HepG2 (cell line): ENCODE measurements around the gene CASP7. TPM values are rescaled to one million over a fixed set of nuclear protein-coding genes. Genes with fewer than 3 reads are reported as not detected.

Source experiments
- ATAC-seq: fragments of 200-7000 bp; cut with Tn5 transposase; 3 replicates; pipeline ENCODE4 v1.9.1; 2020; ENCODE audit warnings: mild to moderate bottlenecking, moderate library complexity
- BruUV-seq: library from RNA; stranded (reverse); fragments of 400-500 nt; replicated peaks from 2 replicates; lab custom pipeline; 2021; lab: Mats Ljungman, UMichigan
- CTCF ChIA-PET: fragments of 300-600 bp; formaldehyde crosslinking; extraction: SDS; loops from one replicate; lab custom pipeline; 2021; ENCODE audit warnings: low total read pairs, inconsistent platforms, low intra/inter-chr PET ratio; lab: Yijun Ruan, JAX
- POLR2A ChIA-PET: fragments of 350-600 bp; sonication (Branson Sonifier 250); formaldehyde crosslinking; loops from one replicate; lab custom pipeline; 2020; ENCODE audit warnings: antibody characterized with exemption, inconsistent platforms; lab: Yijun Ruan, JAX
- DNase-seq: peaks from one replicate; pipeline ENCODE4 v3.0.0-alpha.2; 2015; ENCODE audit warnings: low spot score
- FAIRE-seq: peaks from 3 replicates; lab custom pipeline; 2011; peaks lifted over from hg19 to GRCh38; lab: Jason Lieb, UNC
- H2AFZ ChIP-seq: one replicate; pipeline ENCODE4 v1.6.1; 2011; ENCODE audit warnings: low read length, inconsistent platforms
- H3K27ac ChIP-seq: fragments of 300-600 bp; 3 replicates; pipeline ENCODE4 v1.8.0; 2011; ENCODE audit warnings: mixed run types, mild to moderate bottlenecking, mixed read lengths, low read length, inconsistent platforms; ENCODE audit not compliant: insufficient read depth; ENCODE audit errors: extremely low read length
- H3K27me3 ChIP-seq, 2 experiments: fragments of 200-600 bp in 1 of 2; 2 replicates in 1 of 2; 3 replicates in 1 of 2; pipeline versions ENCODE4 v1.6.0 to v1.8.0; 2011; ENCODE audit warnings: low read length in 2 of 2, mild to moderate bottlenecking in 2 of 2, moderate library complexity in 2 of 2, inconsistent platforms in 1 of 2; ENCODE audit not compliant: insufficient read depth in 2 of 2, control insufficient read depth in 1 of 2
- H3K36me3 ChIP-seq, 2 experiments: fragments of 200-600 bp in 1 of 2; replicated peaks in 1 of 2; 2 replicates in 1 of 2; 3 replicates in 1 of 2; pipeline versions ENCODE4 v1.5.1 to v1.8.0; 2011; ENCODE audit warnings: low read length in 2 of 2, inconsistent platforms in 1 of 2; ENCODE audit not compliant: insufficient read depth in 2 of 2, control insufficient read depth in 1 of 2
- H3K4me1 ChIP-seq: 2 replicates; pipeline ENCODE4 v1.5.1; 2012; ENCODE audit warnings: low read length, inconsistent platforms; ENCODE audit not compliant: insufficient read depth
- H3K4me2 ChIP-seq: 2 replicates; pipeline ENCODE4 v1.6.0; 2011; ENCODE audit warnings: low read depth, low read length, inconsistent platforms
- H3K4me3 ChIP-seq, 3 experiments: fragments of 200-600 bp in 1 of 3; sonication (generic), shearing (Covaris generic) in 1 of 3; replicated peaks in 1 of 3; 2 replicates each; pipeline ENCODE4 v1.5.1; 2011 to 2016; ENCODE audit warnings: low read length in 3 of 3, inconsistent platforms in 2 of 3, low read depth in 2 of 3, mild to moderate bottlenecking in 2 of 3, control low read depth in 1 of 3, mixed read lengths in 1 of 3; ENCODE audit not compliant: insufficient read depth in 1 of 3
- H3K79me2 ChIP-seq: one replicate; pipeline ENCODE4 v1.6.1; 2011; ENCODE audit warnings: low read length, inconsistent platforms; ENCODE audit not compliant: insufficient read depth
- H3K9ac ChIP-seq: 2 replicates; pipeline ENCODE4 v1.6.0; 2011; ENCODE audit warnings: mild to moderate bottlenecking, low read depth, low read length, inconsistent platforms; ENCODE audit not compliant: insufficient read depth
- H3K9me3 ChIP-seq: 2 replicates; pipeline ENCODE4 v1.5.1; 2012; ENCODE audit warnings: mild to moderate bottlenecking, low read length
- H4K20me1 ChIP-seq: 2 replicates; pipeline ENCODE4 v1.6.0; 2011; ENCODE audit warnings: inconsistent platforms, mild to moderate bottlenecking, low read length, moderate library complexity; ENCODE audit not compliant: insufficient read depth
- CHCHD3 ChIP-seq: sonication (generic); formaldehyde crosslinking; IDR thresholded peaks from 2 replicates; pipeline ENCODE4 v1.8.0; 2022; ENCODE audit warnings: mild to moderate bottlenecking, missing genetic modification reagents, moderate library complexity
- HINFP ChIP-seq: sonication (generic); formaldehyde crosslinking; IDR thresholded peaks from 2 replicates; pipeline ENCODE4 v1.4.0; 2020; ENCODE audit warnings: low read depth, mild to moderate bottlenecking, missing genetic modification reagents
- HNRNPH1 ChIP-seq: fragments of 200-400 bp; formaldehyde crosslinking; optimal IDR thresholded peaks from 2 replicates; pipeline ENCODE3; 2017; ENCODE audit warnings: mild to moderate bottlenecking, low read depth, low read length
- HNRNPL ChIP-seq: fragments of 200-400 bp; formaldehyde crosslinking; IDR thresholded peaks from 2 replicates; pipeline ENCODE4 v1.6.1; 2017; ENCODE audit warnings: mild to moderate bottlenecking, low read depth, low read length
- MAF1 ChIP-seq: sonication (generic); formaldehyde crosslinking; IDR thresholded peaks from 2 replicates; pipeline ENCODE4 v1.5.0; 2020; ENCODE audit warnings: missing genetic modification reagents, borderline replicate concordance
- MEF2D ChIP-seq: sonication (generic); formaldehyde crosslinking; IDR thresholded peaks from 2 replicates; pipeline ENCODE4 v1.5.1; 2020; ENCODE audit warnings: mild to moderate bottlenecking, missing genetic modification reagents
- MTA1 ChIP-seq: sonication (generic); formaldehyde crosslinking; IDR thresholded peaks from 2 replicates; pipeline ENCODE4 v1.4.0; 2020; ENCODE audit warnings: missing genetic modification reagents, mild to moderate bottlenecking, borderline replicate concordance
- NBN ChIP-seq: fragments of 450-650 bp; conservative IDR thresholded peaks from 2 replicates; pipeline ENCODE4 v1.6.1; 2017
- PLRG1 ChIP-seq: fragments of 450-650 bp; conservative IDR thresholded peaks from 2 replicates; pipeline ENCODE4 v1.6.1; 2016
- RFX3 ChIP-seq: IDR thresholded peaks from 2 replicates; pipeline ENCODE4 v1.6.1; 2016; ENCODE audit warnings: missing biosample characterization, missing genetic modification reagents
- SP4 ChIP-seq: sonication (generic); formaldehyde crosslinking; IDR thresholded peaks from 2 replicates; pipeline ENCODE4 v1.8.1; 2023; ENCODE audit warnings: mild to moderate bottlenecking, missing genetic modification reagents
- ZEB1 ChIP-seq: IDR thresholded peaks from 2 replicates; pipeline ENCODE4 v1.6.1; 2012; ENCODE audit warnings: mild to moderate bottlenecking, low read depth, inconsistent platforms; ENCODE audit not compliant: insufficient replicate concordance
- ZHX2 ChIP-seq, 2 experiments: sonication (generic) in 1 of 2; formaldehyde crosslinking in 1 of 2; IDR thresholded peaks; 2 replicates each; pipeline versions ENCODE4 v1.6.1 to v1.9.0; 2014 to 2022; ENCODE audit warnings: antibody characterized with exemption in 1 of 2, borderline replicate concordance in 1 of 2, inconsistent platforms in 1 of 2, low read depth in 1 of 2, missing genetic modification reagents in 1 of 2
- ZNF234 ChIP-seq: sonication (generic); formaldehyde crosslinking; conservative IDR thresholded peaks from 2 replicates; pipeline ENCODE4 v1.5.1; 2020; ENCODE audit warnings: mild to moderate bottlenecking, missing genetic modification reagents
- ZNF264 ChIP-seq: sonication (generic); formaldehyde crosslinking; IDR thresholded peaks from 2 replicates; pipeline ENCODE4 v1.4.0; 2020; ENCODE audit warnings: missing genetic modification reagents
- ZNF354B ChIP-seq: sonication (generic); formaldehyde crosslinking; IDR thresholded peaks from 2 replicates; pipeline ENCODE4 v1.8.0; 2022; ENCODE audit warnings: mild to moderate bottlenecking, missing genetic modification reagents
- ZNF547 ChIP-seq: sonication (generic); formaldehyde crosslinking; IDR thresholded peaks from 2 replicates; pipeline ENCODE4 v1.5.1; 2020; ENCODE audit warnings: mild to moderate bottlenecking, missing genetic modification reagents
- ZNF672 ChIP-seq: sonication (generic); formaldehyde crosslinking; IDR thresholded peaks from 2 replicates; pipeline ENCODE4 v1.8.1; 2022; ENCODE audit warnings: missing genetic modification reagents
- ZNF83 ChIP-seq: sonication (generic); formaldehyde crosslinking; IDR thresholded peaks from 2 replicates; pipeline ENCODE4 v1.4.0; 2020; ENCODE audit warnings: missing genetic modification reagents, mild to moderate bottlenecking, borderline replicate concordance
- WGBS: methylation state at CpG from one replicate; pipeline ENCODE4 v1.1.6; 2017; ENCODE audit warnings: low lambda C conversion rate; 5-methylcytosine and 5-hydroxymethylcytosine counted together
- in situ Hi-C: cut with HindIII; loops from 2 replicates; pipeline ENCODE4 v1.10.0; 2017; ENCODE audit warnings: low pct_unique_long_range_greater_than_20kb; ENCODE audit not compliant: extremely low pct_ligation_motif_present
- intact Hi-C: fragments of 100-400 bp; cut with micrococcal nuclease; formaldehyde crosslinking; loops from one replicate; pipeline ENCODE4 v1.10.0; 2022; ENCODE audit not compliant: unreplicated experiment
- polyA plus RNA-seq, 8 experiments: library from polyadenylated mRNA; depleted of rRNA in 3 of 8; stranded (reverse) in 7 of 8; unstranded in 1 of 8; fragments of >200 nt; fragmentation: Illumina TruSeq in 4 of 8; extraction: Trizol in 4 of 8; gene quantifications; 2 replicates each; pipeline versions ENCODE4 v1.2.1 to v1.2.3, GENCODE V29; 2011 to 2016; ENCODE audit warnings: low read depth in 4 of 8, missing spikeins in 1 of 8, mixed read lengths in 1 of 8; ENCODE audit not compliant: insufficient read depth in 1 of 8
- total RNA-seq, 5 experiments: library from RNA; depleted of rRNA; stranded (reverse); fragments of >200 nt; fragmentation: Illumina TruSeq; extraction: Trizol; gene quantifications; 2 replicates each; pipeline ENCODE4 v1.2.3, GENCODE V29; 2016; ENCODE audit warnings: low read depth in 1 of 5

Gene CASP7
- total and polyA plus RNA-seq, 2 of the 13 experiments (the other 11 are each of a cell fraction or from before 2014, with no cell fraction given): 11.9 to 39.3 TPM

GRCh38 chr10:113762083-113762482, 82.4 kb downstream of the CASP7 start:
- intact Hi-C loops (no loop called here), in situ Hi-C loops (no loop called here)
- Histone ChIP-seq H3K27ac (no peak overlapping the region), H3K9me3 (no peaks in the 10 kb centered on the region), H3K79me2 (no peaks in the 10 kb centered on the region), H3K9ac (no peak overlapping the region), H3K4me2 (no peak overlapping the region), H3K36me3 (no peaks in the 10 kb centered on the region), H4K20me1 (no peaks in the 10 kb centered on the region), H3K27me3 (no peaks in the 10 kb centered on the region), H3K4me1 (no peaks in the 10 kb centered on the region), H2AFZ (no peak overlapping the region), H3K4me3 (no peak overlapping the region)
- ChIA-PET POLR2A (no interaction called here), CTCF (no interaction called here)
- TF ChIP-seq MEF2D (CRISPR knock-in tag) (no peak), HNRNPL (no peak), CHCHD3 (CRISPR knock-in tag) (no peak), ZEB1 (no peak), SP4 (CRISPR knock-in tag) (no peak), ZHX2 (IDR thresholded peaks at IDR 0.05; ENCODE audit: low read depth) (no peak), ZHX2 (CRISPR knock-in tag; IDR thresholded peaks at IDR 0.05; ENCODE audit: borderline replicate concordance) (no peak), MAF1 (CRISPR knock-in tag) (no peak), ZNF234 (no peak), ZNF354B (CRISPR knock-in tag) (no peak), HINFP (no peak), HNRNPH1 (no peak), ZNF672 (CRISPR knock-in tag) (no peak), ZNF83 (CRISPR knock-in tag) (no peak), PLRG1 (no peak), RFX3 (CRISPR knock-in tag) (no peak), ZNF264 (CRISPR knock-in tag) (no peak), MTA1 (no peak), NBN (no peak), ZNF547 (CRISPR knock-in tag) (no peak)
- WGBS: 0% methylated on average over 1 of the region's 1 CpG
- BruUV-seq: no TSS peak
- ATAC-seq (no peak), FAIRE-seq (no peak), DNase-seq (no peak)
